ENCODE data around the gene MACC1.

MACC1 gene, protein sequence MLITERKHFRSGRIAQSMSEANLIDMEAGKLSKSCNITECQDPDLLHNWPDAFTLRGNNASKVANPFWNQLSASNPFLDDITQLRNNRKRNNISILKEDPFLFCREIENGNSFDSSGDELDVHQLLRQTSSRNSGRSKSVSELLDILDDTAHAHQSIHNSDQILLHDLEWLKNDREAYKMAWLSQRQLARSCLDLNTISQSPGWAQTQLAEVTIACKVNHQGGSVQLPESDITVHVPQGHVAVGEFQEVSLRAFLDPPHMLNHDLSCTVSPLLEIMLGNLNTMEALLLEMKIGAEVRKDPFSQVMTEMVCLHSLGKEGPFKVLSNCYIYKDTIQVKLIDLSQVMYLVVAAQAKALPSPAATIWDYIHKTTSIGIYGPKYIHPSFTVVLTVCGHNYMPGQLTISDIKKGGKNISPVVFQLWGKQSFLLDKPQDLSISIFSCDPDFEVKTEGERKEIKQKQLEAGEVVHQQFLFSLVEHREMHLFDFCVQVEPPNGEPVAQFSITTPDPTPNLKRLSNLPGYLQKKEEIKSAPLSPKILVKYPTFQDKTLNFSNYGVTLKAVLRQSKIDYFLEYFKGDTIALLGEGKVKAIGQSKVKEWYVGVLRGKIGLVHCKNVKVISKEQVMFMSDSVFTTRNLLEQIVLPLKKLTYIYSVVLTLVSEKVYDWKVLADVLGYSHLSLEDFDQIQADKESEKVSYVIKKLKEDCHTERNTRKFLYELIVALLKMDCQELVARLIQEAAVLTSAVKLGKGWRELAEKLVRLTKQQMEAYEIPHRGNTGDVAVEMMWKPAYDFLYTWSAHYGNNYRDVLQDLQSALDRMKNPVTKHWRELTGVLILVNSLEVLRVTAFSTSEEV
- total RNA-seq = 0 to 0.67 reads per million in 2 donors

- DNase-seq = peak in 2 of 5 experiments; percentile 16 to 29
Measured at GRCh38 chr7:20217193-20217948, at the start of gene MACC1. Gene MACC1 (minus strand): TSS chr7:20217384. CDS start chr7:20161862, 55,522 bp downstream.

GRCh38 chr7:20264623-20265022, 47.4 kb upstream of the MACC1 start:
- no peak for DNase-seq

DNA sequence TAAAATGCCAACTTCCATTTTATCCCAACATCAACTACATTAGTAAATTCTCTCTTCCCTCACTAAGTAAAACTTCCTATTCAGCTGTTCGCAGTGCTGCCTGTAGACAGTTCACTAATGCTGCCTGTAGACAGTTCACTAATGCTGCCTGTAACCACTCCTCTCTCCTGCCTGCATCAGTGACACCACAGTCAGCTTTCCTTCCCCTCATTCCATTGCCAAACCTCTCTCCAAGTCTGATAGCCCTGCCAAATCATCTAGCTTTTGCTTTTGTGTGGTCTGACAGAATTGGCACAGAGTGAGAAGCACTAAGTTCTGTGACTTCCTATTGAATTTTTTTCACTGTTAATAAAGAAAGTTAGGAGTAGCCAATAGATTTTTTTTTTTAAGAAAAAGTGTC, 43.0 kb upstream of the MACC1 start:
- no peak for DNase-seq

DNA sequence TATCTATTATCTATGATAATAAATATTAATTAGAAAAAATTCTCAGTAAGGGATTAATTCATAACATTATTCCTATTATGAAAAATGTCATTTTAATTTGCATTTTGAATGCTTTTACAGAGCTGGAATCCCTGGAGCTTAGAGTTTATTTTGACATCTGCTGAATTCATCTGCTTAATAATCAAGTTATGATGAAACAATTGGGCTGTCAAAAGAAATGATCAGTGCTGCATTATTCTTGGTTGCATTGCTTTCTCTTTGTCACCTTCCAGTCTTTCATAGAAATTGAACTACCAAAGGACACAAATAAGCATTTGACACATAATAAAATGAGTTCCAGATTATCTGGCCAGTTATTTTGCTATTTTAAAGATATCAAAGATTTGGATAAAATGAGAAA, 40.0 kb upstream of the MACC1 start:
- no peak for DNase-seq

GRCh38 chr7:20249920-20250319, 32.7 kb upstream of the MACC1 start:
- no peak for DNase-seq

- DNase-seq = no peak
Measured at GRCh38 chr7:20249376-20249775, 32.2 kb upstream of the MACC1 start.

DNA sequence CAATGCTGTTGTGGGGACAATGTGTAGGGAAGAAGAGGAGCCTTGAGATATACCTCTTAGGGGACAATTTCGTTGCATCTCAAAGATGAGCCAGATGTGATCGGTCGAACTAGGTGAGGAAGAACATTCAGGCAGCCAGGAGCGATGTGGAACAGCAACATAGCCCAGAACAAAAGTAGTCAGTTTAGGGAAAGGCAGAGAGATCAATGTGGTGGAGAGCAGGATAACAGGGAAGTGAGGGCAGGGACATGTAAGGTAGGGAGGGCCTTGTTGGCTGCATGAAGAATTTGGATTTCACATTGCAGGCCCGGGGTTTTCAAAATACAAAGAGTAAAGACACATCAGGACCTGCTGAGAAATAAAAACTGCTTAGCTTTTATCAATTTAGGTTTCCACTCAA, 29.1 kb upstream of the MACC1 start:
- DNase-seq = no peak

- DNase-seq = no peak
Measured at GRCh38 chr7:20244334-20245120, 27.3 kb upstream of the MACC1 start.

- no peak for DNase-seq
Measured at GRCh38 chr7:20241911-20242261, 24.7 kb upstream of the MACC1 start.

- DNase-seq = no peak
Measured at GRCh38 chr7:20241194-20241910, 24.2 kb upstream of the MACC1 start.

DNA sequence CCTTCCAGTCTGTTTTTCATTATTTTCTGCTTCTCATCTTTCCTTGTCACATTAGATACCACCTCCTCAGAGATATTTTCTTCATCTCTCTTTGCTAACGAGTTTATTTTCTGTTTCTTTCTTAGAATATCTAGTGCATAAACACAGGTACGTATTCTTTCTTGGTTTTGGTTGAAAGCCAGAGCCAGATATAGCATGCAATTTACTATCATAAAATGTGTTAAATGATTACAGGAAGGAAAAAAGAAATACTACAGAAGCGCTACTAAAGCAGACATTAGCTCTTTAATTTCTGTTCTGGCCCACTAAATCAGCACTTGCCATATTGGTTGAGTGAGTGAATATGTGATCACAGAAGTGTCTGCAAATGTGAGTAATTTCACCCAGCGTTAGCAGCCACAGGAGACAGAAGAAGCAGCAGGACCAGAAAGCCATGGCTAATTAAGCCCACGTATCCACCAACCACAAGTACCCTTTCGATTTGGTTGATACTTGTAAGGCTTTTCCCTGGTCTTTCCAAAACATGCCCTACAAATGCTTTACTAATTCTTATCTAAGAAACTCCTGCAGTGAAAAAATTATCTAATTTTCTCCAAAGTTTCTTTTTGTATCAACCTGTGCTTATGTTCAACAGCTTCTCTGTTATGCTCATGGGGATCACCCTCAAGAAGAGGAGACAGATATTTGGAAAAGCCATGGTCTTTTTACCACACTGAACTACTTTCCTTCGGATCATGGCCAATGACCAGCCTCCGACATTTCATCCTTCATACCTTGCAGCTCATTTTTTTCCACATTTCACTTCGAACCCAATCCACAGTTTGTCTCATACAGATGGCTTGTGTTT, 23.1 kb upstream of the MACC1 start:
- DNase-seq = peak in 1 of 5 experiments; percentile 16

DNA sequence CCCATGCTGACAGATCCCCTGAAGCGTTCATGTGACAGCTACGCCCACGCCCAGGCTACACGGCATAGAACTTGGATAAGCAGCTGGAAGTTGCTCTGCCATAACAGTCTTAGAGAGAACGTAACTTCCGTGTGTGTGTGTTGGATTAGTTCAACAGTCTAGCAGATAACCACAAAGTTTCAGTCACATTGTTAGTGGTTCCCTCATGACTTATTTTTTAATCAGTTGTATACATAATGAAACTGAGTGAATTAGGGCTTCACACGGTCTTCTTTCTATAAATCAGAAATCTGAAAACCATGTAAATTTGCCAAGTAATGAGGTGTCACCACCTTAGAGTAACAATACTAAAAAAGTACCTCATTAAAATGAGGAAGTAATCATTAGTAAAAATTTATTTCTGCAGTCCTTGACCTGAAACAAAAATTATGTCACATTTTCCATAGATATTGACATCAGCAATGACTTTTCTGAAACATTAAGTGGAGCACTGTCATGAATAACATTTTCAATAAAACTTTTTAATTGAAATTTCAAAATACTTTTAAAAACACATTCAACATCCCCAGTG, 21.7 kb upstream of the MACC1 start:
- DNase-seq = peak in 1 of 5 experiments; percentile 87

- no peak for DNase-seq
Measured at GRCh38 chr7:20238194-20238753, 21.1 kb upstream of the MACC1 start.

GRCh38 chr7:20237464-20238193, 20.4 kb upstream of the MACC1 start:
- DNase-seq = no peak

DNA sequence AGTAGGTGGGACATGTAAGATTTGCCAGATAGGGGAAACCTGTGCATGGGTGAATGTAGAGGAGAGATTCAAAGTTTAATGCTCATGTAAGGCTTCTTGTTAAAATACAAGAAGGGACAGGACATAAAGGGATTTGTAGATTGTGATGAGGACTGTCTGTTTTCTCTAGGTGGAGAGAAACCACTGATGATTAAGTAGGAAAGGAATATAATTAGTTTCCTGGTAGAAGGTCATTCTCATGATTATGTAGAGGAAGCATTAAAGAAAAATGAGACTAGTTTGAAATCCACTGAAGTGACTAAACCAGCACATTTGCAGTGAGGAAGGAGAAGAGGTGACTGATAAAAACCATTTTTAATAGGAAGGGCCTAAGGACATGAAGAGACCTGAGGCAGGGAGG, 19.6 kb upstream of the MACC1 start:
- no peak for DNase-seq

DNA sequence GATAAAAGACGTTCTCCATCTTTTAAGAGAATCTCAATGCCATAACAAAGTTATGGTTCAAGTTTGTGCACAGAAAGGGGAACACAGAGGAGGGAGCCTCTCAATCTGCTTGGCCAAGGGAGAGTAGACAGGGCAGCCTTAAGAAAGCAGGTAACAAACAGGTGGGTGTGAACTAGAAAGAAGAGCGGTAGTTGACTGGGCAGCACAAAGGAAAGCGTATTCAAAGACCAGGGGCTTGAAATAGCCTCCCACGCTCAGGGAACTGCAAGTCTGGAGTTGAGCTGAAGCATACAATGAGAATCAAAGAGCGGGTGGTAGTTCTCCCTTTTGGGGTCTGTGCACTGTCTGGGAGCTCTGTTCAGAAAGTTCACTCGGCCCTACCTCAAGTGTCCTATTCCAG, 18.9 kb upstream of the MACC1 start:
- DNase-seq = no peak

- no peak for DNase-seq
Measured at GRCh38 chr7:20235288-20235687, 18.1 kb upstream of the MACC1 start.

DNA sequence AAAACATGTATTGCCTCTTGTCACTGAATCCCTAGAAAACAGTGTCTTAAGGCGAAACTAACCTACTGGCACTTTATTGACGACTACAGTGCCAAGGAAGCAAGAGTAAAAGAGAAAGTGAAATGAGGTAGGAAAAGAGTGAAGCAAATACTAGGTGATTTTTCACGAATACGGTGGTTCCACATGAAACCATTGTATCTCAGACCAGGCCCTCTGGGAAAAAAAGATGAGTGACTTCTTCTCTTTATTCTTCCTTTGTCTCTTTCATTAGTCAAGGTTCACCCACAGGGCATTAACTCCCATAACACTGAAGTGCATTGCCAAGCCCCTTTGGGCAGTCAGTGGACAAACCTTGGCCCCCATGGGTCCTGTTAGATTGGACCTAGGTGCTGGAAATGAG, 16.2 kb upstream of the MACC1 start:
- DNase-seq = no peak

- peak in 1 of 5 experiments; percentile 3 for DNase-seq
Measured at GRCh38 chr7:20232848-20233247, 15.7 kb upstream of the MACC1 start.

Measured in T-helper 2 cell (primary cell).